ENCODE results near the gene CACNA1B.

- TF ChIP-seq CTCF (IDR thresholded peaks at IDR 0.05): no peak
- TF ChIP-seq EP300 (IDR thresholded peaks at IDR 0.05): no peak
- no peak for TF ChIP-seq KDM1A (IDR thresholded peaks at IDR 0.05; ENCODE audit: low read depth)
Observed at GRCh38 chr9:137969008-137969407, 91.4 kb downstream of the CACNA1B start.
